Spinal cord (tissue), 10 donors: Measurements from ENCODE around the gene METRN. TPM values are rescaled to one million over a fixed set of nuclear protein-coding genes. Genes with fewer than 3 reads are reported as not detected.
A peak's percentile ranks its signal among the peaks of the same experiment; 100 is the strongest.

Source experiments
- DNase-seq, 6 donors: peaks; one replicate each; pipeline versions ENCODE4 v3.0.0 to v3.0.0-alpha.2; 2013 to 2015; ENCODE audit warnings: low spot score in 6 of 6, low read depth in 4 of 6
- H3K27ac ChIP-seq: one replicate; pipeline ENCODE4 v1.5.1; 2013; ENCODE audit warnings: low read depth, low read length, control low read depth
- H3K27me3 ChIP-seq: one replicate; pipeline ENCODE4 v1.6.1; 2013; ENCODE audit warnings: low read length; ENCODE audit not compliant: control insufficient read depth, insufficient read depth
- H3K36me3 ChIP-seq: one replicate; pipeline ENCODE4 v1.6.1; 2013; ENCODE audit warnings: low read length; ENCODE audit not compliant: control insufficient read depth, insufficient read depth
- H3K4me1 ChIP-seq: one replicate; pipeline ENCODE4 v1.6.1; 2013; ENCODE audit warnings: low read length; ENCODE audit not compliant: control insufficient read depth, insufficient read depth
- H3K4me3 ChIP-seq: one replicate; pipeline ENCODE4 v1.5.1; 2013; ENCODE audit warnings: low read depth, low read length, control low read depth
- H3K9me3 ChIP-seq: one replicate; pipeline ENCODE4 v1.6.1; 2013; ENCODE audit warnings: low read length; ENCODE audit not compliant: control insufficient read depth, insufficient read depth
- WGBS: methylation state at CpG from one replicate; pipeline ENCODE4 v1.1.5; 2013; ENCODE audit warnings: missing lambda C conversion rate; ENCODE audit not compliant: insufficient coverage; 5-methylcytosine and 5-hydroxymethylcytosine counted together
- polyA plus RNA-seq, 2 donors: library from polyadenylated mRNA; unstranded; fragments of 120-200 nt; gene quantifications; one replicate each; pipeline ENCODE4 v1.2.1, GENCODE V29; 2013; ENCODE audit not compliant: insufficient read length in 2 of 2
- total RNA-seq, 2 donors: library from RNA; depleted of rRNA in 1 of 2; stranded (reverse); fragments of 120-200 nt in 1 of 2; fragments of >200 nt in 1 of 2; gene quantifications; one replicate each; pipeline versions ENCODE4 v1.2.3 to v1.2.4, GENCODE V29; 2013 to 2014
- donor health status: healthy.

The METRN gene
- total and polyA plus RNA-seq, 4 donors: 75.5 to 402 (median 319) TPM

- Histone ChIP-seq H3K27ac (no peak overlapping the region), H3K27me3 (peaks cover 5% of the 10 kb centered on the region), H3K9me3 (no peaks in the 10 kb centered on the region), H3K4me1 (peaks cover 34% of the 10 kb centered on the region), H3K4me3 (no peak overlapping the region), H3K36me3 (peaks cover 84% of the 10 kb centered on the region)
- WGBS: 87% methylated on average over 32 of the region's 40 CpGs
- DNase-seq: no peak
Observed at GRCh38 chr16:671353-672131, 43.4 kb upstream of the METRN start.

- Histone ChIP-seq H3K4me1 (peaks cover 38% of the 10 kb centered on the region), H3K4me3 (no peak overlapping the region), H3K36me3 (peaks cover 84% of the 10 kb centered on the region), H3K27ac (no peak overlapping the region), H3K27me3 (peaks cover 9% of the 10 kb centered on the region), H3K9me3 (no peaks in the 10 kb centered on the region)
- WGBS: 94% methylated on average over 16 of the region's 19 CpGs
- DNase-seq: no peak
Observed at GRCh38 chr16:672371-672770, 42.5 kb upstream of the METRN start.

- Histone ChIP-seq H3K9me3 (no peaks in the 10 kb centered on the region), H3K4me1 (peaks cover 34% of the 10 kb centered on the region), H3K27ac (no peak overlapping the region), H3K27me3 (peaks cover 9% of the 10 kb centered on the region), H3K36me3 (peaks cover 85% of the 10 kb centered on the region), H3K4me3 (no peak overlapping the region)
- no peak for DNase-seq
- WGBS: 93% methylated on average over 21 of the region's 21 CpGs
Observed at GRCh38 chr16:672851-673250, 42.1 kb upstream of the METRN start.

- Histone ChIP-seq H3K36me3 (peaks cover 90% of the 10 kb centered on the region), H3K27me3 (peaks cover 9% of the 10 kb centered on the region), H3K27ac (no peak overlapping the region), H3K9me3 (no peaks in the 10 kb centered on the region), H3K4me1 (peaks cover 35% of the 10 kb centered on the region), H3K4me3 (no peak overlapping the region)
- no peak for DNase-seq
- 92% methylated on average over 17 of the region's 18 CpGs for WGBS
Observed at GRCh38 chr16:673399-673991, 41.4 kb upstream of the METRN start.

GRCh38 chr16:674214-674881 is 40.6 kb upstream of the METRN start:
- WGBS: 80% methylated on average over 22 of the region's 22 CpGs
- Histone ChIP-seq H3K36me3 (peaks cover 88% of the 10 kb centered on the region), H3K27ac (no peak overlapping the region)

GRCh38 chr16:674968-675883 is 39.7 kb upstream of the METRN start, which contains the start of gene RHBDL1:
Gene RHBDL1, plus strand, starts transcription at chr16:675671. Its CDS starts 120 bp downstream, at chr16:675791.
- peak within 1 kb of the TSS; percentile 18 for H3K4me3 ChIP-seq
- no peaks in the 10 kb centered on the region for H3K9me3 ChIP-seq
- no peak within 1 kb of the TSS for H3K27ac ChIP-seq
- peaks cover 35% of the 10 kb centered on the region for H3K4me1 ChIP-seq
- DNase-seq: peak in 2 of 6 donors; percentile 47 to 56
- H3K36me3 ChIP-seq: peaks cover 80% of the 10 kb centered on the region
- 3% methylated on average over 72 of the region's 73 CpGs for WGBS
- peaks cover 9% of the 10 kb centered on the region for H3K27me3 ChIP-seq

More at GRCh38 chr16:674214-674881, 40.6 kb upstream of the METRN start:
- Histone ChIP-seq H3K9me3 (no peaks in the 10 kb centered on the region), H3K4me3 (no peak overlapping the region), H3K27me3 (peaks cover 9% of the 10 kb centered on the region), H3K4me1 (peaks cover 35% of the 10 kb centered on the region)
- no peak for DNase-seq

GRCh38 chr16:675884-676564 is 38.9 kb upstream of the METRN start:
- Histone ChIP-seq H3K9me3 (no peaks in the 10 kb centered on the region), H3K27ac (no peak overlapping the region), H3K4me3 (no peak overlapping the region), H3K36me3 (peaks cover 76% of the 10 kb centered on the region), H3K27me3 (peaks cover 9% of the 10 kb centered on the region), H3K4me1 (peaks cover 40% of the 10 kb centered on the region)
- WGBS: 65% methylated on average over 17 of the region's 25 CpGs
- DNase-seq: no peak

GRCh38 chr16:676565-676902 is 38.4 kb upstream of the METRN start:
- 89% methylated on average over 21 of the region's 21 CpGs for WGBS
- H3K36me3 ChIP-seq: peaks cover 76% of the 10 kb centered on the region
- H3K9me3 ChIP-seq: no peaks in the 10 kb centered on the region
- DNase-seq: no peak
- H3K27ac ChIP-seq: no peak overlapping the region
- H3K4me1 ChIP-seq: peaks cover 45% of the 10 kb centered on the region
- H3K4me3 ChIP-seq: no peak overlapping the region
- H3K27me3 ChIP-seq: peaks cover 9% of the 10 kb centered on the region

GRCh38 chr16:676913-677312 is 38.0 kb upstream of the METRN start:
- H3K27ac ChIP-seq: no peak overlapping the region
- H3K27me3 ChIP-seq: peaks cover 9% of the 10 kb centered on the region
- H3K36me3 ChIP-seq: peaks cover 76% of the 10 kb centered on the region

More at GRCh38 chr16:676913-677312, 38.0 kb upstream of the METRN start:
- 62% methylated on average over 23 of the region's 23 CpGs for WGBS
- H3K9me3 ChIP-seq: no peaks in the 10 kb centered on the region
- peaks cover 49% of the 10 kb centered on the region for H3K4me1 ChIP-seq
- no peak overlapping the region for H3K4me3 ChIP-seq
- no peak for DNase-seq
